ENCODE results near the gene EXOC4. TPM values are rescaled to one million over a fixed set of nuclear protein-coding genes. Genes with fewer than 3 reads are reported as not detected.

EXOC4 gene
- total RNA-seq, 2 donors from 2014 or later = 106 to 115 TPM

GRCh38 chr7:133941496-133941895, 688.6 kb downstream of the EXOC4 start:
- no peaks in the 10 kb centered on the region for H3K27me3 ChIP-seq (ENCODE audit: control insufficient read depth, insufficient read depth, low read length, poor library complexity, severe bottlenecking)
- WGBS, 2 experiments (ENCODE audit: insufficient coverage in 1 of 2, insufficient read length in 1 of 2) = 86 to 88% methylated on average over 1 to 2 of the region's 2 CpGs
- H3K27ac Mint-ChIP-seq = peak overlapping the region; percentile 8

GRCh38 chr7:133945497-133945896, 692.6 kb downstream of the EXOC4 start:
- H3K27ac ChIP-seq (ENCODE audit: low read depth, low read length) = no peak overlapping the region
- Mint-ChIP-seq H3K27ac (no peak overlapping the region), H3K9me3 (no peaks in the 10 kb centered on the region), H3K4me1 (peaks cover 32% of the 10 kb centered on the region), H3K4me3 (no peak overlapping the region), H3K27me3 (ENCODE audit: insufficient read depth) (no peaks in the 10 kb centered on the region), H3K36me3 (ENCODE audit: low read depth) (peaks cover 12% of the 10 kb centered on the region)
- no peak for TF ChIP-seq CTCF (conservative IDR thresholded peaks at IDR 0.05)
- no peaks in the 10 kb centered on the region for H3K36me3 ChIP-seq (ENCODE audit: control insufficient read depth, insufficient read depth, low read length)
- DNase-seq = no peak
- H3K4me3 ChIP-seq (ENCODE audit: low read length) = peak overlapping the region; percentile 10
- 82% methylated on average over 5 of the region's 5 CpGs; no CpG with 5 or more reads in 1 of the 2 experiments for WGBS, 2 experiments (ENCODE audit: insufficient coverage in 1 of 2, insufficient read length in 1 of 2)
- peaks cover 16% of the 10 kb centered on the region for H3K4me1 ChIP-seq (ENCODE audit: control insufficient read depth, insufficient read depth, low read length)
- peaks cover 12% of the 10 kb centered on the region for H3K9me3 ChIP-seq (ENCODE audit: control insufficient read depth, low read length)
- H3K27me3 ChIP-seq (ENCODE audit: control insufficient read depth, insufficient read depth, low read length, poor library complexity, severe bottlenecking) = no peaks in the 10 kb centered on the region
- H3K9ac ChIP-seq (ENCODE audit: extremely low read depth, low read length, poor library complexity, severe bottlenecking) = no peak overlapping the region

More at GRCh38 chr7:133941496-133941895, 688.6 kb downstream of the EXOC4 start:
- H3K27me3 Mint-ChIP-seq (ENCODE audit: insufficient read depth) = no peaks in the 10 kb centered on the region
- no peak for TF ChIP-seq CTCF (conservative IDR thresholded peaks at IDR 0.05)
- H3K36me3 Mint-ChIP-seq (ENCODE audit: low read depth) = peaks cover 25% of the 10 kb centered on the region
- Histone ChIP-seq H3K4me3 (ENCODE audit: low read length) (no peak overlapping the region), H3K4me1 (ENCODE audit: control insufficient read depth, insufficient read depth, low read length) (no peaks in the 10 kb centered on the region), H3K9ac (ENCODE audit: extremely low read depth, low read length, poor library complexity, severe bottlenecking) (no peak overlapping the region), H3K9me3 (ENCODE audit: control insufficient read depth, low read length) (peaks cover 12% of the 10 kb centered on the region), H3K27ac (ENCODE audit: low read depth, low read length) (no peak overlapping the region), H3K36me3 (ENCODE audit: control insufficient read depth, insufficient read depth, low read length) (peaks cover 7% of the 10 kb centered on the region)
- DNase-seq = no peak
- H3K9me3 Mint-ChIP-seq = no peaks in the 10 kb centered on the region
- H3K4me3 Mint-ChIP-seq = no peak overlapping the region
- peaks cover 13% of the 10 kb centered on the region for H3K4me1 Mint-ChIP-seq

- peak; percentile 53 for DNase-seq
- 77 to 93% methylated on average over 3 to 6 of the region's 6 CpGs for WGBS, 2 experiments (ENCODE audit: insufficient coverage in 1 of 2, insufficient read length in 1 of 2)
- Histone ChIP-seq H3K27ac (ENCODE audit: low read depth, low read length) (no peak overlapping the region), H3K9me3 (ENCODE audit: control insufficient read depth, low read length) (peaks cover 19% of the 10 kb centered on the region), H3K27me3 (ENCODE audit: control insufficient read depth, insufficient read depth, low read length, poor library complexity, severe bottlenecking) (no peaks in the 10 kb centered on the region), H3K4me1 (ENCODE audit: control insufficient read depth, insufficient read depth, low read length) (peaks cover 16% of the 10 kb centered on the region), H3K9ac (ENCODE audit: extremely low read depth, low read length, poor library complexity, severe bottlenecking) (no peak overlapping the region), H3K36me3 (ENCODE audit: control insufficient read depth, insufficient read depth, low read length) (no peaks in the 10 kb centered on the region), H3K4me3 (ENCODE audit: low read length) (peak overlapping the region; percentile 58)
- H3K9me3 Mint-ChIP-seq = peaks cover 3% of the 10 kb centered on the region
- TF ChIP-seq CTCF (conservative IDR thresholded peaks at IDR 0.05) = no peak
- H3K4me1 Mint-ChIP-seq = peaks cover 36% of the 10 kb centered on the region
- no peaks in the 10 kb centered on the region for H3K27me3 Mint-ChIP-seq (ENCODE audit: insufficient read depth)
- H3K36me3 Mint-ChIP-seq (ENCODE audit: low read depth) = peaks cover 22% of the 10 kb centered on the region
- H3K27ac Mint-ChIP-seq = peak overlapping the region; percentile 83
- H3K4me3 Mint-ChIP-seq = peak overlapping the region; percentile 11
Measured at GRCh38 chr7:133947458-133948254, 694.8 kb downstream of the EXOC4 start.
